ENCODE measurements around the gene CAPN14.

The CAPN14 gene

GRCh38 chr2:31204783-31205182 is 12.5 kb downstream of the CAPN14 start:
- Mint-ChIP-seq H3K27ac (no peak overlapping the region), H3K4me3 (no peak overlapping the region)

GRCh38 chr2:31203916-31204315 is 13.4 kb downstream of the CAPN14 start:
- Mint-ChIP-seq H3K4me1 (ENCODE audit: low read depth) (no peaks in the 10 kb centered on the region), H3K4me3 (no peak overlapping the region), H3K9me3 (no peaks in the 10 kb centered on the region), H3K36me3 (ENCODE audit: low read depth) (no peaks in the 10 kb centered on the region), H3K27me3 (ENCODE audit: low read depth) (peaks cover 2% of the 10 kb centered on the region), H3K27ac (no peak overlapping the region)
- DNase-seq (ENCODE audit: low spot score), result no peak

More at GRCh38 chr2:31204783-31205182, 12.5 kb downstream of the CAPN14 start:
- no peak for DNase-seq (ENCODE audit: low spot score)
- Mint-ChIP-seq H3K36me3 (ENCODE audit: low read depth) (no peaks in the 10 kb centered on the region), H3K9me3 (no peaks in the 10 kb centered on the region), H3K4me1 (ENCODE audit: low read depth) (no peaks in the 10 kb centered on the region), H3K27me3 (ENCODE audit: low read depth) (peaks cover 2% of the 10 kb centered on the region)

GRCh38 chr2:31202833-31203232 is 14.5 kb downstream of the CAPN14 start:
- Mint-ChIP-seq H3K36me3 (ENCODE audit: low read depth) (no peaks in the 10 kb centered on the region), H3K27me3 (ENCODE audit: low read depth) (peaks cover 2% of the 10 kb centered on the region), H3K27ac (no peak overlapping the region), H3K9me3 (no peaks in the 10 kb centered on the region), H3K4me1 (ENCODE audit: low read depth) (no peaks in the 10 kb centered on the region), H3K4me3 (no peak overlapping the region)
- DNase-seq (ENCODE audit: low spot score), result no peak

GRCh38 chr2:31202041-31202440 is 15.3 kb downstream of the CAPN14 start:
- Mint-ChIP-seq H3K27ac (no peak overlapping the region), H3K36me3 (ENCODE audit: low read depth) (no peaks in the 10 kb centered on the region), H3K9me3 (no peaks in the 10 kb centered on the region), H3K4me1 (ENCODE audit: low read depth) (no peaks in the 10 kb centered on the region), H3K4me3 (no peak overlapping the region), H3K27me3 (ENCODE audit: low read depth) (peaks cover 2% of the 10 kb centered on the region)
- DNase-seq (ENCODE audit: low spot score), result no peak

GRCh38 chr2:31200972-31201371 is 16.3 kb downstream of the CAPN14 start:
- H3K4me1 Mint-ChIP-seq (ENCODE audit: low read depth), result no peaks in the 10 kb centered on the region
- no peaks in the 10 kb centered on the region for H3K9me3 Mint-ChIP-seq
- peaks cover 2% of the 10 kb centered on the region for H3K27me3 Mint-ChIP-seq (ENCODE audit: low read depth)
- no peak for DNase-seq (ENCODE audit: low spot score)
- H3K36me3 Mint-ChIP-seq (ENCODE audit: low read depth), result no peaks in the 10 kb centered on the region
- H3K4me3 Mint-ChIP-seq, result no peak overlapping the region
- no peak overlapping the region for H3K27ac Mint-ChIP-seq

GRCh38 chr2:31199206-31199605 is 18.1 kb downstream of the CAPN14 start:
- no peaks in the 10 kb centered on the region for H3K4me1 Mint-ChIP-seq (ENCODE audit: low read depth)
- no peak overlapping the region for H3K4me3 Mint-ChIP-seq
- no peaks in the 10 kb centered on the region for H3K9me3 Mint-ChIP-seq
- no peak for DNase-seq (ENCODE audit: low spot score)
- no peaks in the 10 kb centered on the region for H3K36me3 Mint-ChIP-seq (ENCODE audit: low read depth)
- no peak overlapping the region for H3K27ac Mint-ChIP-seq
- H3K27me3 Mint-ChIP-seq (ENCODE audit: low read depth), result peaks cover 2% of the 10 kb centered on the region

DNA sequence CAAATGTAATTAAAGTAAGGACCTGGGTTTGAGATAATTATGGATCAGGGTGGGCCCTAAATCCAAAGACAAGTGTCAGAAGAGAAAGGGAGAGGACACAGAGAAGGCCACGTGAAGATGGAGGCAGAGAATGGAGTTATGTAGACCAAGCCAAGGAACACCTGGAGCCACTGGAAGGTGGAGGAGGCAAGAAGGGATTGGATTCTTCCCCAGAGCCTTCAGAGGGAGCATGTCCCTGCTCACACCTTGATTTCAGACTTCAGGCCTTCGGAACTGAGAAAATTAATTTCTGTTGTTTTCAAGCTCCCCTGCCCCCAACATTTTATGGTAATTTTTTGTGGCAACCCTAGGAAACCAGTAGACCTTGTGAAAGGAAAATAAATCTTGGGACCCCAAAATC is 19.6 kb downstream of the CAPN14 start:
- H3K36me3 Mint-ChIP-seq (ENCODE audit: low read depth), result no peaks in the 10 kb centered on the region
- no peak overlapping the region for H3K4me3 Mint-ChIP-seq
- no peaks in the 10 kb centered on the region for H3K4me1 Mint-ChIP-seq (ENCODE audit: low read depth)
- H3K27ac Mint-ChIP-seq, result no peak overlapping the region
- DNase-seq (ENCODE audit: low spot score), result no peak
- H3K27me3 Mint-ChIP-seq (ENCODE audit: low read depth), result no peaks in the 10 kb centered on the region
- H3K9me3 Mint-ChIP-seq, result no peaks in the 10 kb centered on the region

DNA sequence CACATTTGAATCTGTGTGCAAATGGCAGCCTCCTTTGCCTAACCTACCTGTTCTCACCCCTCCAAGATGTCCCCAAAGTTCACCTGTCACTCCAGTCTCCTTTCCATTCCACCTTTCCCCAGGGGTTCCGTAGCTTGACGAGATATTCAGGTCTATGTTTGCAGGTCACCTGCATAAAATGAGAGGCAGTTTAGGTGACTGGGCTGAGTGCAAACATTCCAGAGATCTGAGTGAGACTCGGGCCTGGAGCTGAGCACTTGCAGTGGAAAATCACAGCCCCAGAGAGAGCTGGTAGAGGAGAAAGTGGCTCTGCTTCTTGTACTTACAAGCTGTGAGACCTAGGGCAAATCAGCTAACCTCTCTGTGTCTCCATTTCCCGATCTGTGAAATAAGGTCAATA is 20.1 kb downstream of the CAPN14 start:
- no peak overlapping the region for H3K4me3 Mint-ChIP-seq
- H3K27me3 Mint-ChIP-seq (ENCODE audit: low read depth), result no peaks in the 10 kb centered on the region
- H3K36me3 Mint-ChIP-seq (ENCODE audit: low read depth), result no peaks in the 10 kb centered on the region
- no peaks in the 10 kb centered on the region for H3K9me3 Mint-ChIP-seq
- no peak overlapping the region for H3K27ac Mint-ChIP-seq
- H3K4me1 Mint-ChIP-seq (ENCODE audit: low read depth), result no peaks in the 10 kb centered on the region
- DNase-seq (ENCODE audit: low spot score), result no peak

- Mint-ChIP-seq H3K4me3 (no peak overlapping the region), H3K27ac (no peak overlapping the region), H3K9me3 (no peaks in the 10 kb centered on the region), H3K27me3 (ENCODE audit: low read depth) (no peaks in the 10 kb centered on the region), H3K4me1 (ENCODE audit: low read depth) (no peaks in the 10 kb centered on the region), H3K36me3 (ENCODE audit: low read depth) (no peaks in the 10 kb centered on the region)
- no peak for DNase-seq (ENCODE audit: low spot score)
These were observed 20.7 kb downstream of the CAPN14 start for GRCh38 chr2:31196622-31197021.

GRCh38 chr2:31193806-31194205 is 23.5 kb downstream of the CAPN14 start:
- Mint-ChIP-seq H3K27me3 (ENCODE audit: low read depth) (no peaks in the 10 kb centered on the region), H3K36me3 (ENCODE audit: low read depth) (no peaks in the 10 kb centered on the region), H3K27ac (no peak overlapping the region), H3K4me3 (no peak overlapping the region), H3K9me3 (no peaks in the 10 kb centered on the region), H3K4me1 (ENCODE audit: low read depth) (no peaks in the 10 kb centered on the region)
- DNase-seq (ENCODE audit: low spot score), result no peak

DNA sequence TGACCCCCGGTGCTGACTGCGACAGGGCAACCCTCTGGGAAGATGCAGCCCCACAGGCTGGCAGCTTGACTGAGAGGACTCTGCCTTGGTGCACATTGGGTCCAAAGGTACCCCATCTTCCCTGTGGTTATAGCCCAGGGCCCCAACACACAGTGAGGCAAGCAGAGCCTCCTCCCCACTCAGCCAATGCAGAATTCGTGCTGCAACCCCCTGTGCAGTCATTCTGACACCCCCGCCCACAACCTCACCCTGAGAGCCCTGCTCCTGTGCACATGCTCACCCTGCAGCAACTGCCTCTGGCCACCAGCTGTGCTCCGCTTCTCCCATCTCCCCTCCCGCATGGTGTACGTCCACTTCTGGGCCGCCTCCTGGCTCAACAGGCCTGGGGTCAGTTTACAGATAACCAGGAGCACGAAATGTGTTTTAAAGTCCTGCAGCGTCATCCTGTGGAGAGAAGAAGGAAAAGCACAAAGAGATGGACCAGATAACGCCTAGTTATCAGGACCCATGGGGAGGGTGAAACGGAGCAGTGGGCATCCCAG is 24.4 kb downstream of the CAPN14 start:
- no peaks in the 10 kb centered on the region for H3K9me3 Mint-ChIP-seq
- no peaks in the 10 kb centered on the region for H3K27me3 Mint-ChIP-seq (ENCODE audit: low read depth)

GRCh38 chr2:31192396-31192795 is 24.9 kb downstream of the CAPN14 start:
- Mint-ChIP-seq H3K27me3 (ENCODE audit: low read depth) (no peaks in the 10 kb centered on the region), H3K9me3 (no peaks in the 10 kb centered on the region), H3K36me3 (ENCODE audit: low read depth) (no peaks in the 10 kb centered on the region), H3K27ac (no peak overlapping the region), H3K4me1 (ENCODE audit: low read depth) (no peaks in the 10 kb centered on the region), H3K4me3 (no peak overlapping the region)
- DNase-seq (ENCODE audit: low spot score), result no peak

More for the DNA sequence above, 24.4 kb downstream of the CAPN14 start:
- no peak for DNase-seq (ENCODE audit: low spot score)
- Mint-ChIP-seq H3K4me1 (ENCODE audit: low read depth) (no peaks in the 10 kb centered on the region), H3K36me3 (ENCODE audit: low read depth) (no peaks in the 10 kb centered on the region), H3K27ac (no peak overlapping the region), H3K4me3 (no peak overlapping the region)

- Mint-ChIP-seq H3K4me1 (ENCODE audit: low read depth) (no peaks in the 10 kb centered on the region), H3K4me3 (no peak overlapping the region), H3K27me3 (ENCODE audit: low read depth) (no peaks in the 10 kb centered on the region), H3K36me3 (ENCODE audit: low read depth) (no peaks in the 10 kb centered on the region), H3K9me3 (no peaks in the 10 kb centered on the region), H3K27ac (no peak overlapping the region)
- no peak for DNase-seq (ENCODE audit: low spot score)
These were observed 25.4 kb downstream of the CAPN14 start for GRCh38 chr2:31191931-31192330.

DNA sequence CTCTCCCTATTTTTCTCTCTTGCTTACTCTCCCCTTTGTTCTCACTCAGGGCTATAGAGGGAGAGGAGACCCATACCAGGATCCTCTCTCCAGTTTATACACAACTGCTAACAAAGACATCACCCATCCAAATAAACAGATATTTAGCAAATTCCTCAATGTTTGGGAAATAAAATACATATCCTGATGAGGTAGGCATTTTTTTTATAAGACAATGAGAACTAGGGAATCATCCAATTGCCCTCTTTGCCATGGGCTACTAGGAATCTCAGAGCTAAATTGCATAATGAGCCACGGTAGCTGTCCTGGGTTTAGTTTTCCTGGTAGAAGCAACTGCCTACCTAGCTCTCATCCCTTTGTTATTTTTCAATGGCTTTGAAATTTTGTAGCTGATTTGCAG is 27.1 kb downstream of the CAPN14 start:
- H3K27ac Mint-ChIP-seq, result no peak overlapping the region
- peaks cover under 1% of the 10 kb centered on the region for H3K27me3 Mint-ChIP-seq (ENCODE audit: low read depth)
- H3K9me3 Mint-ChIP-seq, result no peaks in the 10 kb centered on the region
- H3K36me3 Mint-ChIP-seq (ENCODE audit: low read depth), result no peaks in the 10 kb centered on the region
- H3K4me3 Mint-ChIP-seq, result no peak overlapping the region
- DNase-seq (ENCODE audit: low spot score), result no peak
- H3K4me1 Mint-ChIP-seq (ENCODE audit: low read depth), result no peaks in the 10 kb centered on the region

- Mint-ChIP-seq H3K27me3 (ENCODE audit: low read depth) (peaks cover 6% of the 10 kb centered on the region), H3K27ac (no peak overlapping the region), H3K36me3 (ENCODE audit: low read depth) (no peaks in the 10 kb centered on the region), H3K9me3 (no peaks in the 10 kb centered on the region), H3K4me3 (no peak overlapping the region), H3K4me1 (ENCODE audit: low read depth) (no peaks in the 10 kb centered on the region)
- DNase-seq (ENCODE audit: low spot score), result no peak
These were observed 28.2 kb downstream of the CAPN14 start for GRCh38 chr2:31189141-31189540.

Measured in T-helper 2 cell treated with Interferon-gamma antibody and Interleukin-4, amounts not matched to agents 5 μg/mL and 100 μg/mL, for 36 hours (primary cell).